Liver (tissue), 9 donors: ENCODE measurements around the gene ZFYVE9. TPM values are rescaled to one million over a fixed set of nuclear protein-coding genes. Genes with fewer than 3 reads are reported as not detected.

Experiments used
- DNase-seq: peaks from one replicate; pipeline ENCODE4 v3.0.0-alpha.2; 2017; ENCODE audit warnings: low spot score
- H3K27ac ChIP-seq, 2 donors: one replicate each; pipeline ENCODE4 v1.7.0; 2013; ENCODE audit warnings: inconsistent platforms in 2 of 2, low read length in 2 of 2, control low read depth in 1 of 2, low read depth in 1 of 2, mild to moderate bottlenecking in 1 of 2
- H3K27me3 ChIP-seq, 4 donors: one replicate each; pipeline versions ENCODE4 v1.6.1 to v1.7.0; 2013; ENCODE audit warnings: low read length in 3 of 4, inconsistent platforms in 1 of 4, mild to moderate bottlenecking in 1 of 4, moderate library complexity in 1 of 4; ENCODE audit not compliant: control insufficient read depth in 4 of 4, insufficient read depth in 4 of 4
- H3K36me3 ChIP-seq, 4 donors: one replicate each; pipeline versions ENCODE4 v1.6.1 to v1.7.0; 2013; ENCODE audit warnings: low read length in 3 of 4, mild to moderate bottlenecking in 3 of 4, low read depth in 1 of 4, moderate library complexity in 1 of 4; ENCODE audit not compliant: control insufficient read depth in 4 of 4, insufficient read depth in 3 of 4
- H3K4me1 ChIP-seq, 4 donors: one replicate each; pipeline versions ENCODE4 v1.6.1 to v1.7.0; 2013; ENCODE audit warnings: low read length in 3 of 4, mild to moderate bottlenecking in 3 of 4, moderate library complexity in 1 of 4; ENCODE audit not compliant: control insufficient read depth in 4 of 4, insufficient read depth in 4 of 4
- H3K4me3 ChIP-seq, 3 donors: one replicate each; pipeline versions ENCODE4 v1.6.1 to v1.7.0; 2013; ENCODE audit warnings: low read length in 3 of 3, control low read depth in 1 of 3, low read depth in 1 of 3, mild to moderate bottlenecking in 1 of 3
- H3K9ac ChIP-seq, 2 donors: one replicate each; pipeline ENCODE4 v1.7.0; 2013; ENCODE audit warnings: low read length in 2 of 2, mild to moderate bottlenecking in 2 of 2, moderate library complexity in 2 of 2, control low read depth in 1 of 2, low read depth in 1 of 2
- H3K9me3 ChIP-seq, 4 donors: one replicate each; pipeline versions ENCODE4 v1.6.1 to v1.7.0; 2013; ENCODE audit warnings: low read length in 3 of 4; ENCODE audit not compliant: control insufficient read depth in 4 of 4
- ATF3 ChIP-seq: IDR thresholded peaks from 2 replicates; pipeline ENCODE4 v1.6.1; 2016; ENCODE audit warnings: antibody characterized with exemption
- CTCF ChIP-seq: fragments of 150-350 bp; IDR thresholded peaks from 2 replicates; pipeline ENCODE4 v1.5.1; 2017; ENCODE audit warnings: improper control_type of control experiment, low read depth, low read length; ENCODE audit not compliant: missing input control
- FOXA2 ChIP-seq: IDR thresholded peaks from 2 replicates; pipeline ENCODE4 v1.6.1; 2016; ENCODE audit warnings: antibody characterized with exemption
- GABPA ChIP-seq, 2 donors: IDR thresholded peaks in 1 of 2; conservative IDR thresholded peaks in 1 of 2; 2 replicates each; pipeline ENCODE4 v1.6.1; 2016; ENCODE audit warnings: antibody characterized with exemption in 2 of 2, mild to moderate bottlenecking in 1 of 2, moderate library complexity in 1 of 2
- HNF4A ChIP-seq, 2 donors: conservative IDR thresholded peaks; 2 replicates each; pipeline ENCODE4 v1.6.1; 2016; ENCODE audit warnings: antibody characterized with exemption in 2 of 2, mild to moderate bottlenecking in 2 of 2
- HNF4G ChIP-seq: IDR thresholded peaks from 2 replicates; pipeline ENCODE4 v1.6.1; 2016; ENCODE audit warnings: antibody characterized with exemption
- JUND ChIP-seq, 2 donors: IDR thresholded peaks; 2 replicates each; pipeline ENCODE4 v1.6.1; 2016; ENCODE audit warnings: antibody characterized with exemption in 2 of 2
- MAX ChIP-seq: IDR thresholded peaks from 2 replicates; pipeline ENCODE4 v1.6.1; 2016; ENCODE audit warnings: antibody characterized with exemption
- RAD21 ChIP-seq, 2 donors: IDR thresholded peaks; 2 replicates each; pipeline ENCODE4 v1.6.1; 2016; ENCODE audit warnings: antibody characterized with exemption in 2 of 2, mild to moderate bottlenecking in 2 of 2
- REST ChIP-seq: IDR thresholded peaks from 2 replicates; pipeline ENCODE4 v1.6.1; 2016; ENCODE audit warnings: antibody characterized with exemption, mild to moderate bottlenecking
- RXRA ChIP-seq, 2 donors: IDR thresholded peaks; 2 replicates each; pipeline ENCODE4 v1.6.1; 2017 to 2018; ENCODE audit warnings: antibody characterized with exemption in 2 of 2, mild to moderate bottlenecking in 1 of 2
- SP1 ChIP-seq: IDR thresholded peaks from 2 replicates; pipeline ENCODE4 v1.6.1; 2018; ENCODE audit warnings: antibody characterized with exemption, mild to moderate bottlenecking
- TAF1 ChIP-seq: conservative IDR thresholded peaks from 2 replicates; pipeline ENCODE4 v1.6.1; 2016; ENCODE audit warnings: antibody characterized with exemption, mild to moderate bottlenecking
- YY1 ChIP-seq: IDR thresholded peaks from 2 replicates; pipeline ENCODE4 v1.6.1; 2016; ENCODE audit warnings: antibody characterized with exemption, mild to moderate bottlenecking
- ZBTB33 ChIP-seq: IDR thresholded peaks from 2 replicates; pipeline ENCODE4 v1.6.1; 2016; ENCODE audit warnings: antibody characterized with exemption
- WGBS: extraction: QIAGEN DNeasy Blood & Tissue Kit; methylation state at CpG from one replicate; pipeline ENCODE4 v1.1.7; 2013; 5-methylcytosine and 5-hydroxymethylcytosine counted together
- polyA plus RNA-seq, 2 donors: library from polyadenylated mRNA; stranded (reverse) in 1 of 2; unstranded in 1 of 2; fragments of 200-250 nt in 1 of 2; fragments of >200 nt in 1 of 2; fragmentation: Nextera tagmentation in 1 of 2; extraction: Ambion mirVana in 1 of 2; gene quantifications; one replicate each; pipeline versions ENCODE4 v1.2.1 to v1.2.3, GENCODE V29; 2013 to 2015
- total RNA-seq, 2 donors: library from RNA; depleted of rRNA; stranded (reverse); fragments of >200 nt; gene quantifications; one replicate each; pipeline ENCODE4 v1.2.3, GENCODE V29; 2014
- donor health status: healthy.
- donor health status: healthy.
- donor health status: healthy.
- donor health status: healthy.
- donor health status: healthy.

The ZFYVE9 gene
- total and polyA plus RNA-seq, 4 donors: 3.8 to 20.9 (median 7.7) TPM

GRCh38 chr1:52393174-52393573 lies 251.3 kb downstream of the ZFYVE9 start:
- H3K27ac ChIP-seq: no peak overlapping the region
- 97% methylated on average over 5 of the region's 5 CpGs for whole genome bisulfite sequencing
- H3K9me3 ChIP-seq: no peaks in the 10 kb centered on the region
- no peak overlapping the region for H3K9ac ChIP-seq
- TF ChIP-seq ATF3: no peak
- no peak for TF ChIP-seq YY1
- TF ChIP-seq REST: no peak
- TF ChIP-seq RXRA (IDR thresholded peaks at IDR 0.05): no peak
- TF ChIP-seq MAX: no peak
- TF ChIP-seq ZBTB33: no peak
- TF ChIP-seq FOXA2: no peak
- TF ChIP-seq HNF4A (conservative IDR thresholded peaks at IDR 0.05): no peak
- no peak for TF ChIP-seq RAD21 (IDR thresholded peaks at IDR 0.05)
- TF ChIP-seq GABPA (IDR thresholded peaks at IDR 0.05 in 1 of 2, conservative IDR thresholded peaks at IDR 0.05 in 1 of 2): no peak
- TF ChIP-seq HNF4G: no peak
- no peak for TF ChIP-seq TAF1
- TF ChIP-seq JUND (IDR thresholded peaks at IDR 0.05): no peak
- TF ChIP-seq SP1: no peak
- TF ChIP-seq CTCF: no peak
- no peaks in the 10 kb centered on the region for H3K4me1 ChIP-seq
- no peaks in the 10 kb centered on the region for H3K27me3 ChIP-seq
- H3K4me3 ChIP-seq: no peak overlapping the region
- no peak for DNase-seq
- H3K36me3 ChIP-seq: no peaks in the 10 kb centered on the region

Other genes starting within 250 kb of the ZFYVE9 start
- 1 to 10 TPM in 1 of 2 donors, under 1 TPM in 1; 0.17 to 5.4 TPM for gene RAB3B, start 151.4 kb upstream of the ZFYVE9 start, total RNA-seq
- under 1 TPM; 0.22 to 0.43 TPM for gene RAB3B, start 151.4 kb upstream of the ZFYVE9 start, polyA plus RNA-seq
- 1 to 10 TPM; 6.0 to 7.7 TPM for gene KTI12, start 108.3 kb upstream of the ZFYVE9 start, total RNA-seq
- gene KTI12, start 108.3 kb upstream of the ZFYVE9 start, polyA plus RNA-seq: 1 to 10 TPM; 4.1 to 5.5 TPM
- 10 to 100 TPM; 17.5 to 22.3 TPM for gene TXNDC12, start 86.9 kb upstream of the ZFYVE9 start, total RNA-seq
- 10 to 100 TPM; 19.1 to 35.8 TPM for gene TXNDC12, start 86.9 kb upstream of the ZFYVE9 start, polyA plus RNA-seq
- 10 to 100 TPM; 17.2 to 19.7 TPM for gene BTF3L4, start 85.8 kb upstream of the ZFYVE9 start, total RNA-seq
- gene BTF3L4, start 85.8 kb upstream of the ZFYVE9 start, polyA plus RNA-seq: 10 to 100 TPM; 13.4 to 33.3 TPM
- 10 to 100 TPM in 1 of 2 donors, 1 to 10 TPM in 1; 7.1 to 15.7 TPM for gene CC2D1B, start 224.1 kb downstream of the ZFYVE9 start, total RNA-seq
- 1 to 10 TPM; 4.5 to 8.0 TPM for gene CC2D1B, start 224.1 kb downstream of the ZFYVE9 start, polyA plus RNA-seq